Non-pigmented ciliary epithelial cell (primary cell): ENCODE data around the gene CDK18.

ENCODE experiments used
- DNase-seq: peaks from one replicate; pipeline ENCODE4 v3.0.0-alpha.2; 2010; ENCODE audit warnings: low read depth

Gene CDK18

GRCh38 chr1:205505076-205505729 lies 734 bp downstream of the CDK18 start:
- no peak for DNase-seq

- DNase-seq, result no peak
Measured at GRCh38 chr1:205505791-205506190, 1.3 kb downstream of the CDK18 start.

DNA sequence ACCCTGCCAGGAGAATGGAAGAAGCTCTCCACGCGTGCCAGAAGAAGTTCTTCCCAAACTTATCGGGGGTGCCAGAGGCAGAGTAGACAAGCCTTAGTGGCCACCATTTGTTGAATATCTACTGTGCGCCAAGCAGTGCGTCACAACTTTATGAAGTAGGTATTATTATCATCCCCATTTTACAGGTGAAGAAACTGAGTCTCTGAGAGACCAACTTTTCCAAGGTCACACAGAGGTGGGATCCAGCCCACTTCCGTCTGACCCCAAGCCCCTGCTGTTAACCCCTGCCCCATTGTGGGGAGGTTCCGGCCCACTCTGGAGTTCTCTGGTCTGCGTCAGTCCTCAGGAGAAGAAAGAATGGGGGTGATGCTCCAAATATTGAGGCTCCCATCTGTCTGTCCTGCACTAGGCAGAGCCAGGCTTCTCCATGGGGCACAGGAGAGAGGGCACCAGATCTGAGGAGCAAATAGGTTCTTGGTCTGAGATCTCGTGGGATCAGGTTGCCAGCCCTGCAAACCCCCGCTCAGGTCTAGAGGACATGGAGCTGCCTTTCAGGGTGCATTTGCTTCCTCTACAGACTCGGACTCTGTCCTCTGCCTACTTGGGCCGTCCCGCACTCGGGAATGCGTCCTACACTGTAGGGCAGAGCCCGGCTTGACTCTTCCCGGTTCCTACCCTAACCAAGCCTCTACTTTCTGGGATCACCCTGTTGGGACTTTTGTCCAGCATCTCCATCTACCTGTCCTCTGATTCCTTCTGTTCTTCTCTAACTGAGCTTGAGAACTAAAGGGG lies 2.1 kb downstream of the CDK18 start:
- no peak for DNase-seq

DNA sequence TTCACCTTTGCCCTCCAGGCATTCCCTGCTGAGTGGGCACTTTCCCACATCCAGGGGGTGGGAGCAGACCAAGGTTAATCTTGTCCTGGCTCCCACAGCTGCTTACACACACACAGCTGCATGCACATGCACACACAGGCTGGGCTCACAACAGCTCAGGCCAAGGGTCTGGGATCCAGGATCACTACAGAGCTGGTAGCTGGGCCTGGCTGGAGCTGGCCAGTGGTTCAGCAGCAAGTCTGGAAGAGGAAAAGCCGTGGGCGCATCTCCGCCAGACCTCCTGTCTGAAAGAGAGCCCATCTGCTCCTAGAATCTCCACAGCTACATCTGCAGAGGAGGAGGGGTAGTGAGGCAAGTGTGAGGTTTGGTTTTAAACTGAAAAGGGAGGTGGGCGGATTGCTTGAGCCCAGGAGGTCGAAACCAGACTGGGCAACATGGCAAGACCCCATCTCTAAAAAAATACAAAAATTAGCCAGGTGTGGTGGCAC lies 3.8 kb downstream of the CDK18 start:
- no peak for DNase-seq

GRCh38 chr1:205510308-205510950 lies 6.0 kb downstream of the CDK18 start:
- DNase-seq, result no peak

DNA sequence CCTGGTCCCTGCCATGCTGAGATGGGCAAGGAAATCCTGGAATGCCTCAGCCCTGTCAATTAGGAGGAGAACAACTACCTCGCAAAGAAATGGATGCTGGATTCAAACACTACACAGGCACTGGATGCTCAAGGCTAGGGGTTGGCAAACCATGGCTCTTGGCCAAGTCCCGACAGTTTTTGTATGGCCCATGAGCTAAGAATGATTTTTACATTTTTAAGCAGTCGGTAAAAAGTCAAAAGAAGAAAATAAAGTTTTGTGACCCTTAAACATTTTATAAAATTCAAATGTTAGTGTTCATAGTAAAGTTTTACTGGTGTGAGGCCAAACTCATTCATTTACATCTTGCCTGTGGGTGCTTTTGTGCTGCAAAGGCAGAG lies 6.5 kb downstream of the CDK18 start:
- DNase-seq, result no peak

- DNase-seq, result no peak
Measured at GRCh38 chr1:205512059-205513045, 7.9 kb downstream of the CDK18 start.

DNA sequence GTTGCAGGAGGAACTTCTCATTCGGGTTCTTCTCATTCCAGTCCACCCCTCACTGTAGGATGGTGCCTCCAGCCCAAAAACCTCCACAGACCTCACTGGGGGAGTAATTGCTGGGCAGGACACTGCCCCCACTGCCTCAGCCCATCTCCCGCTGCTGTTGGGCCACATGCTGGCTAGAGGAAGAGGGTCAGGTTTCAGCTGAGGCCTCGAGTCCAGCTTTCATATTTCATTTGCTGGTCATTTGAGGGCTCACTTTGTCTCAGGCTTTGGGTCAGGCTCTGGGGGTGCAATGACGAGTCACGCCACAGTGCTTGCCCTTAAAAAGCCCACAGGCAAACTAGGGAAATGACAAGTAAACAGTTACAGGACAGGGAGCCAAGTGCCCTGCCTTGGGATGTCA lies 9.3 kb downstream of the CDK18 start:
- no peak for DNase-seq

GRCh38 chr1:205514211-205515142 lies 10.0 kb downstream of the CDK18 start:
- no peak for DNase-seq

- no peak for DNase-seq
Measured at GRCh38 chr1:205515781-205516253, 11.3 kb downstream of the CDK18 start.

- no peak for DNase-seq
Measured at GRCh38 chr1:205516362-205516761, 11.9 kb downstream of the CDK18 start.

DNA sequence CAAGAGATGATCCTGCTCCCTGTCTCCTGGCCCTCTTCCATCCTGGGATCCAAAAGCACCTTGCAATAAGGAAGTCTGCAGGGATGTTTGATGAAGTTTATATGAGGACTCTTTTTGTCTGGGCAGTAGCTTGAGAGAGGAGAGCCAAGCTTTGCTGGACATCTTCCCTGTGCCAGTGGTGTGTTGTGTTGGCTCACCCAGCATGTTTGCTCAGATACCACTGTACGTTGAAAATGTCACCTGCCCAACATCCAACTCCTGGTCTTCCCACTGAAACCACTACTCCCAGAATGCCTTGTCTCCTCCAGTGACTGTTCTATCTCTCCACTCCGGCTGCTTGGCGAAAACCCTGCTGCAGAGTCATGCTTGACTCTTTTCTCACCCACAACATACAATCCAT lies 12.8 kb downstream of the CDK18 start:
- no peak for DNase-seq

GRCh38 chr1:205517763-205518162 lies 13.3 kb downstream of the CDK18 start:
- no peak for DNase-seq

GRCh38 chr1:205518661-205519540 lies 14.4 kb downstream of the CDK18 start:
- no peak for DNase-seq

DNA sequence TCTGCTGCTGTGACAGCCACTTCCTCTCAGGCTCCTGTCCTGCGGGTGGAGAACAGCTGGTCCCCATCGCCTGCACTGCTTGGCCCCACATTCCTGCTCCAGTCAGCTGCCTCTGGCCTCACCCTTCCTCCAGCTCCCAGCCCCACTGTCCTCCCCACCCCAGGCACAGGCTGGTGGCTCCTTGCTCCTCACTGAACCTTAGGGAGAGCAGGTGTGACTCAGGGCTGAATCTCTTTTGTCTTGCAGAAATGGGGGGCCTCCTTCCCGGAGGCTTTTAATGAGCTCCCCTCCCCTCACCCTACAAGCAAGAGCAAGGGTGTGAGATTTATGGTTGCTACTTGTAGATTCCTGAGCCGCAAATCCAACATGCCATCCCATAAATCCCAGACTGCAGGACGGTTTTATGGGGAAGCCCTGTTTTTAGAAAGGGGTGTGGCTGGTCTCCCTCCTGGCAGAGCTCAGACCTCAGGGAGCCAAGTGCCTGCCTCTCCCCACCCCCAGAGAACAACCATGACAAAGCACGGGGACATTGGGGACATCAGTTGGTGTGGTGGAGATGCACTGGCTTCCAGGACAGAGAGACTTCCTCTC lies 15.2 kb downstream of the CDK18 start:
- DNase-seq, result no peak

DNA sequence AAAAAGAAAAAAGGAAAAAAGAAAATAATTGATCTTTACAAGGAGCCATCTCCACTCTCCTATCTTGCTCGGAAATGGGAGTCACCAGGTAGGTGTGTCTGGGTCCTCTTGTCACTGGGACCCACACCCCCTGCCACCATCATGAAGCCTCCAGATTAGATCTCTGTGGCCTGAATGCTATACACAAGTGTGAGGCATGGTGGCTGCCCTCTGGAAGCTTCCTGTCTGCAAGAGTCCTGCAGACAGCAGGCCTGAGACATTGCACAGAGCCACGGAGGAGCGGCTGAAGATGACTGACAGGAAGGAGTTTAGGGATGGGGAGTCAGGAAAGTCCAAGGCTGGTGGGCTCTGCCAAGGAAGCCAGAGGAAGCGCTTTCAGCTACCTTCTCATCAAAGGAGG lies 16.2 kb downstream of the CDK18 start:
- no peak for DNase-seq

GRCh38 chr1:205521686-205522085 lies 17.2 kb downstream of the CDK18 start:
- no peak for DNase-seq

- DNase-seq, result no peak
Measured at GRCh38 chr1:205522692-205523091, 18.2 kb downstream of the CDK18 start.

- no peak for DNase-seq
Measured at GRCh38 chr1:205523261-205523890, 18.9 kb downstream of the CDK18 start.
